ENCODE results near the gene MTRF1L. TPM values are rescaled to one million over a fixed set of nuclear protein-coding genes. Genes with fewer than 3 reads are reported as not detected.

Gene MTRF1L
- total and polyA plus RNA-seq, 2 of the 13 experiments (the other 11 are each of a cell fraction or from before 2014, with no cell fraction given), result 17.6 to 28.7 TPM

DNA sequence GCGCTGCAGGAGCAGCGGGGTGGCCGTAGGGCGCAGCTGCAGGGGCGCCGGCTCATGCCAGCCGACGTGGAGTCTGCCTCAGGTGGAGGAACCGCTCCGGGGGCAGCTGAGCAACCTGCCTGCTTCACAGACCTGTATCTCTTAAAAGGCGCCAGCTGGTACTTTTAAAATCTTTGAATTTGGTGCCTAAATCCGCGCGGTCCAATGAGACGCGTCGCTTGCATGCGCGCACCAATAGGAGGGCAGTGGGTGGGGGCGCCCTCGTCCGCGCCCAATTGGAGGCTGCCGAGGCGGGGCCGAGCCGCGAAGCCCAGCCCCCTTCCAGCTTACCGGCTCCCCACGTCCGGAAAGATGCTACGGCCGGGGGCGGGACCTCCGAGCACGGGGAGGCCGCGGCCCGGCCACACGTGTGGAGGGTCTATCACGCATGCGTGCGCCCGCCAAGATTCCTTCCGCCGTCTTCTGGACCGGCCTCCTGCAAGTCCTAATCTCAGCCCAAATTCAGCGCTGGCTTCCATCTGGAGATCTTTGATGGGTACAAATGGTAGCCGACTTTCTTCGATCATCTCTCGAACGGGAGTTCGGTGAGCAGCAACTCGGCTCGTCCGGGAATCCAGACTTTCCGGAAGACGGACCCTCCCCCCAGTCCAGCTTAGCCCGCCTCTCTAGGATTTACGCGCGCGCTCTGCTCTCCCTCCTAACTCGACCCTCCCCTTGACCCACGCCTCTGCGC lies 19.4 kb downstream of the MTRF1L start, which contains the start of gene FBXO5 (continued):
- TF ChIP-seq NONO (IDR thresholded peaks at IDR 0.05), result no peak
- peak; percentile 2 for TF ChIP-seq NONO (CRISPR knock-in tag; conservative IDR thresholded peaks at IDR 0.05)
- no peak for TF ChIP-seq FOXA1 (IDR thresholded peaks at IDR 0.05)
- no peak for TF ChIP-seq FOXA1 (CRISPR knock-in tag; IDR thresholded peaks at IDR 0.05)
- TF ChIP-seq ZNF121 (CRISPR knock-in tag; IDR thresholded peaks at IDR 0.05), result no peak
- no peak for TF ChIP-seq ZBTB1 (CRISPR knock-in tag; IDR thresholded peaks at IDR 0.05; ENCODE audit: borderline replicate concordance)
- TF ChIP-seq ZNF441 (CRISPR knock-in tag; IDR thresholded peaks at IDR 0.05; ENCODE audit: borderline replicate concordance), result peak; percentile 88
- TF ChIP-seq ZNF660 (CRISPR knock-in tag; IDR thresholded peaks at IDR 0.05; ENCODE audit: borderline replicate concordance, low read depth), result no peak
- TF ChIP-seq, protein P1, sequence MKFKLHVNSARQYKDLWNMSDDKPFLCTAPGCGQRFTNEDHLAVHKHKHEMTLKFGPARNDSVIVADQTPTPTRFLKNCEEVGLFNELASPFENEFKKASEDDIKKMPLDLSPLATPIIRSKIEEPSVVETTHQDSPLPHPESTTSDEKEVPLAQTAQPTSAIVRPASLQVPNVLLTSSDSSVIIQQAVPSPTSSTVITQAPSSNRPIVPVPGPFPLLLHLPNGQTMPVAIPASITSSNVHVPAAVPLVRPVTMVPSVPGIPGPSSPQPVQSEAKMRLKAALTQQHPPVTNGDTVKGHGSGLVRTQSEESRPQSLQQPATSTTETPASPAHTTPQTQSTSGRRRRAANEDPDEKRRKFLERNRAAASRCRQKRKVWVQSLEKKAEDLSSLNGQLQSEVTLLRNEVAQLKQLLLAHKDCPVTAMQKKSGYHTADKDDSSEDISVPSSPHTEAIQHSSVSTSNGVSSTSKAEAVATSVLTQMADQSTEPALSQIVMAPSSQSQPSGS (CRISPR knock-in tag; IDR thresholded peaks at IDR 0.05), result peak; percentile 22; the same call in 1 of the 2 replicates
- TF ChIP-seq RBAK (CRISPR knock-in tag; IDR thresholded peaks at IDR 0.05), result no peak
- TF ChIP-seq, protein P2, sequence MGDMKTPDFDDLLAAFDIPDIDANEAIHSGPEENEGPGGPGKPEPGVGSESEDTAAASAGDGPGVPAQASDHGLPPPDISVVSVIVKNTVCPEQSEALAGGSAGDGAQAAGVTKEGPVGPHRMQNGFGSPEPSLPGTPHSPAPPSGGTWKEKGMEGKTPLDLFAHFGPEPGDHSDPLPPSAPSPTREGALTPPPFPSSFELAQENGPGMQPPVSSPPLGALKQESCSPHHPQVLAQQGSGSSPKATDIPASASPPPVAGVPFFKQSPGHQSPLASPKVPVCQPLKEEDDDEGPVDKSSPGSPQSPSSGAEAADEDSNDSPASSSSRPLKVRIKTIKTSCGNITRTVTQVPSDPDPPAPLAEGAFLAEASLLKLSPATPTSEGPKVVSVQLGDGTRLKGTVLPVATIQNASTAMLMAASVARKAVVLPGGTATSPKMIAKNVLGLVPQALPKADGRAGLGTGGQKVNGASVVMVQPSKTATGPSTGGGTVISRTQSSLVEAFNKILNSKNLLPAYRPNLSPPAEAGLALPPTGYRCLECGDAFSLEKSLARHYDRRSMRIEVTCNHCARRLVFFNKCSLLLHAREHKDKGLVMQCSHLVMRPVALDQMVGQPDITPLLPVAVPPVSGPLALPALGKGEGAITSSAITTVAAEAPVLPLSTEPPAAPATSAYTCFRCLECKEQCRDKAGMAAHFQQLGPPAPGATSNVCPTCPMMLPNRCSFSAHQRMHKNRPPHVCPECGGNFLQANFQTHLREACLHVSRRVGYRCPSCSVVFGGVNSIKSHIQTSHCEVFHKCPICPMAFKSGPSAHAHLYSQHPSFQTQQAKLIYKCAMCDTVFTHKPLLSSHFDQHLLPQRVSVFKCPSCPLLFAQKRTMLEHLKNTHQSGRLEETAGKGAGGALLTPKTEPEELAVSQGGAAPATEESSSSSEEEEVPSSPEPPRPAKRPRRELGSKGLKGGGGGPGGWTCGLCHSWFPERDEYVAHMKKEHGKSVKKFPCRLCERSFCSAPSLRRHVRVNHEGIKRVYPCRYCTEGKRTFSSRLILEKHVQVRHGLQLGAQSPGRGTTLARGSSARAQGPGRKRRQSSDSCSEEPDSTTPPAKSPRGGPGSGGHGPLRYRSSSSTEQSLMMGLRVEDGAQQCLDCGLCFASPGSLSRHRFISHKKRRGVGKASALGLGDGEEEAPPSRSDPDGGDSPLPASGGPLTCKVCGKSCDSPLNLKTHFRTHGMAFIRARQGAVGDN (CRISPR knock-in tag; IDR thresholded peaks at IDR 0.05), result peak; percentile 97
- peak; percentile 83; the same call in 1 of the 2 replicates for TF ChIP-seq ZNF138 (CRISPR knock-in tag; IDR thresholded peaks at IDR 0.05; ENCODE audit: low read depth)
- peak; percentile 86 for TF ChIP-seq ZSCAN20 (CRISPR knock-in tag; IDR thresholded peaks at IDR 0.05; ENCODE audit: borderline replicate concordance)
- TF ChIP-seq, protein P3, sequence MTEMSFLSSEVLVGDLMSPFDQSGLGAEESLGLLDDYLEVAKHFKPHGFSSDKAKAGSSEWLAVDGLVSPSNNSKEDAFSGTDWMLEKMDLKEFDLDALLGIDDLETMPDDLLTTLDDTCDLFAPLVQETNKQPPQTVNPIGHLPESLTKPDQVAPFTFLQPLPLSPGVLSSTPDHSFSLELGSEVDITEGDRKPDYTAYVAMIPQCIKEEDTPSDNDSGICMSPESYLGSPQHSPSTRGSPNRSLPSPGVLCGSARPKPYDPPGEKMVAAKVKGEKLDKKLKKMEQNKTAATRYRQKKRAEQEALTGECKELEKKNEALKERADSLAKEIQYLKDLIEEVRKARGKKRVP (CRISPR knock-in tag; IDR thresholded peaks at IDR 0.05), result peak in 1 of 2 experiments; percentile 59; a peak in 2 of 4 replicates
- no peak for TF ChIP-seq ZMYM2 (CRISPR knock-in tag; IDR thresholded peaks at IDR 0.05)
- TF ChIP-seq ZNF501 (CRISPR knock-in tag; IDR thresholded peaks at IDR 0.05), result peak; percentile 90
- TF ChIP-seq, protein P4, sequence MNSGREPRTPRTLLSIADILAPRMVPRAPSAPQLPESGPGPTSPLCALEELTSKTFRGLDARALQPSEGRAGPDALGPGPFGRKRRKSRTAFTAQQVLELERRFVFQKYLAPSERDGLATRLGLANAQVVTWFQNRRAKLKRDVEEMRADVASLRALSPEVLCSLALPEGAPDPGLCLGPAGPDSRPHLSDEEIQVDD (CRISPR knock-in tag; IDR thresholded peaks at IDR 0.05; ENCODE audit: borderline replicate concordance), result no peak
- TF ChIP-seq ZNF674 (CRISPR knock-in tag; IDR thresholded peaks at IDR 0.05; ENCODE audit: low read depth), result peak; percentile 57; the same call in 1 of the 2 replicates
- peak; percentile 94 for TF ChIP-seq POLR2G (IDR thresholded peaks at IDR 0.05; ENCODE audit: low read depth, low read length)
- no peak for TF ChIP-seq ZFAT (CRISPR knock-in tag; conservative IDR thresholded peaks at IDR 0.05)
- TF ChIP-seq ZNF557 (CRISPR knock-in tag; IDR thresholded peaks at IDR 0.05), result 0 out of 2 replicates have a peak, but pooled peaks have one; percentile 86
- no peak for TF ChIP-seq PCBP2 (optimal IDR thresholded peaks at IDR 0.05; ENCODE audit: low read depth, low read length, poor library complexity, severe bottlenecking)

Measured in HepG2 (cell line).